Hepatocyte (in vitro differentiated cells): ENCODE data around the gene ZNF79. TPM values are rescaled to one million over a fixed set of nuclear protein-coding genes. Genes with fewer than 3 reads are reported as not detected.

Source experiments
- DNase-seq: peaks from one replicate; pipeline ENCODE4 v3.0.0-alpha.2; 2016; ENCODE audit warnings: low spot score
- H2AFZ ChIP-seq: fragments of 200-600 bp; sonication (generic); 2 replicates; pipeline ENCODE4 v1.6.0; 2016; ENCODE audit warnings: antibody characterized with exemption, mild to moderate bottlenecking
- H3K27ac ChIP-seq: fragments of 200-600 bp; sonication (generic); 2 replicates; pipeline ENCODE4 v1.5.1; 2016; ENCODE audit warnings: mild to moderate bottlenecking
- H3K27me3 ChIP-seq: fragments of 200-600 bp; sonication (generic); 2 replicates; pipeline ENCODE4 v1.6.1; 2016
- H3K36me3 ChIP-seq: fragments of 200-600 bp; sonication (generic); replicated peaks from 2 replicates; pipeline ENCODE4 v1.5.1; 2016; ENCODE audit warnings: low read depth; ENCODE audit not compliant: insufficient read depth
- H3K4me1 ChIP-seq: fragments of 200-600 bp; sonication (generic); 2 replicates; pipeline ENCODE4 v1.5.1; 2016; ENCODE audit warnings: mild to moderate bottlenecking, moderate library complexity; ENCODE audit not compliant: insufficient read depth
- H3K4me2 ChIP-seq: fragments of 200-600 bp; sonication (generic); 2 replicates; pipeline ENCODE4 v1.6.0; 2016
- H3K4me3 ChIP-seq: fragments of 200-600 bp; sonication (generic); 2 replicates; pipeline ENCODE4 v1.5.1; 2016; ENCODE audit warnings: mild to moderate bottlenecking
- H3K79me2 ChIP-seq: fragments of 200-600 bp; sonication (generic); 2 replicates; pipeline ENCODE4 v1.6.0; 2017; ENCODE audit warnings: mild to moderate bottlenecking
- H3K9me2 ChIP-seq: fragments of 200-600 bp; sonication (generic); replicated peaks from 2 replicates; pipeline ENCODE4 v1.6.0; 2017; ENCODE audit warnings: mild to moderate bottlenecking; ENCODE audit not compliant: insufficient read depth
- H3K9me3 ChIP-seq: fragments of 200-600 bp; sonication (generic); 2 replicates; pipeline ENCODE4 v1.5.1; 2016; ENCODE audit warnings: low read depth, mild to moderate bottlenecking
- H4K20me1 ChIP-seq: fragments of 200-600 bp; sonication (generic); 2 replicates; pipeline ENCODE4 v1.6.0; 2016; ENCODE audit warnings: mild to moderate bottlenecking; ENCODE audit not compliant: insufficient read depth, poor library complexity, severe bottlenecking
- EZH2 ChIP-seq: fragments of 200-600 bp; sonication (generic); IDR thresholded peaks from 2 replicates; pipeline ENCODE4 v1.6.1; 2016; ENCODE audit warnings: antibody characterized with exemption, mild to moderate bottlenecking, borderline replicate concordance
- EZH2phosphoT487 ChIP-seq: fragments of 200-600 bp; sonication (generic); IDR thresholded peaks from one replicate; pipeline ENCODE4 v1.6.1; 2018; ENCODE audit warnings: antibody characterized with exemption, mild to moderate bottlenecking, low read depth, moderate library complexity; ENCODE audit not compliant: unreplicated experiment, severe bottlenecking
- WGBS: methylation state at CpG from one replicate; pipeline ENCODE4 v1.1.6; 2016; ENCODE audit warnings: low lambda C conversion rate; ENCODE audit errors: missing lambda C conversion rate; 5-methylcytosine and 5-hydroxymethylcytosine counted together
- polyA plus RNA-seq: library from polyadenylated mRNA; unstranded; fragments of >200 nt; fragmentation: Nextera tagmentation; extraction: Ambion mirVana; gene quantifications from 2 replicates; pipeline ENCODE4 v1.2.1, GENCODE V29; 2016
- total RNA-seq: library from RNA; depleted of rRNA; stranded (reverse); fragments of >200 nt; gene quantifications from 2 replicates; pipeline ENCODE4 v1.2.3, GENCODE V29; 2014
- TF ChIP-seq, protein P1 (sequence below): fragments of 200-600 bp; sonication (generic); IDR thresholded peaks from 2 replicates; pipeline ENCODE4 v1.5.1; 2016; ENCODE audit warnings: antibody characterized with exemption, mild to moderate bottlenecking; ENCODE audit not compliant: poor library complexity

ZNF79 gene
- total and polyA plus RNA-seq, 2 experiments from 2014 or later: 6.0 to 9.0 TPM

- Histone ChIP-seq H4K20me1 (no peaks in the 10 kb centered on the region), H3K9me3 (no peaks in the 10 kb centered on the region), H3K36me3 (no peaks in the 10 kb centered on the region), H2AFZ (no peak overlapping the region), H3K4me3 (no peak overlapping the region), H3K79me2 (no peaks in the 10 kb centered on the region), H3K9me2 (no peaks in the 10 kb centered on the region), H3K27ac (no peak overlapping the region), H3K27me3 (no peaks in the 10 kb centered on the region), H3K4me2 (no peak overlapping the region), H3K4me1 (peaks cover 4% of the 10 kb centered on the region)
- no peak for DNase-seq
- TF ChIP-seq EZH2 (no peak), EZH2phosphoT487 (no peak)
- TF ChIP-seq, protein P1, sequence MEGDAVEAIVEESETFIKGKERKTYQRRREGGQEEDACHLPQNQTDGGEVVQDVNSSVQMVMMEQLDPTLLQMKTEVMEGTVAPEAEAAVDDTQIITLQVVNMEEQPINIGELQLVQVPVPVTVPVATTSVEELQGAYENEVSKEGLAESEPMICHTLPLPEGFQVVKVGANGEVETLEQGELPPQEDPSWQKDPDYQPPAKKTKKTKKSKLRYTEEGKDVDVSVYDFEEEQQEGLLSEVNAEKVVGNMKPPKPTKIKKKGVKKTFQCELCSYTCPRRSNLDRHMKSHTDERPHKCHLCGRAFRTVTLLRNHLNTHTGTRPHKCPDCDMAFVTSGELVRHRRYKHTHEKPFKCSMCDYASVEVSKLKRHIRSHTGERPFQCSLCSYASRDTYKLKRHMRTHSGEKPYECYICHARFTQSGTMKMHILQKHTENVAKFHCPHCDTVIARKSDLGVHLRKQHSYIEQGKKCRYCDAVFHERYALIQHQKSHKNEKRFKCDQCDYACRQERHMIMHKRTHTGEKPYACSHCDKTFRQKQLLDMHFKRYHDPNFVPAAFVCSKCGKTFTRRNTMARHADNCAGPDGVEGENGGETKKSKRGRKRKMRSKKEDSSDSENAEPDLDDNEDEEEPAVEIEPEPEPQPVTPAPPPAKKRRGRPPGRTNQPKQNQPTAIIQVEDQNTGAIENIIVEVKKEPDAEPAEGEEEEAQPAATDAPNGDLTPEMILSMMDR: no peak
- WGBS: 90% methylated on average over 9 of the region's 9 CpGs
These were observed 66.5 kb downstream of the ZNF79 start for GRCh38 chr9:127490535-127491230.

DNA sequence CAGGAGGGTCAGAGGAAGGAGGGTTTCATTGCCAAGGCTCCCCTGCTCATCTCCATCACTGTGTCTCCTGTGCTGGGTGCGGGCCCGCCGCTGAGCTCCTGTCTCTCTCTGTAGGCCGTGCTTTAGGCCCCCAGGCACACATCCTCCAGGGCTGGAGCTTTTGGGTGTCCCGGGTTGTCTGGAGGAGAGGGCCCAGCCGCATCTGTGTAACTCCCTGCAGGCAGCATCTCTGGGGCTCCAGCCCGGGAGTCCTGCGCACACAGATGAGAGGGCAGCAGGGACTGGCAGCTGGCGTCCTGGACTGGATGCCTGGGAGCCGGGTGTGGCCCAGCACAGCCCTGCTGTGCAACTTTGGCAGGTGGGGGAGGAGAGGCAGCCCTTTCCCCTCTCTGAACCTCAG lies 67.3 kb downstream of the ZNF79 start:
- Histone ChIP-seq H3K4me2 (no peak overlapping the region), H3K9me2 (no peaks in the 10 kb centered on the region)

DNA sequence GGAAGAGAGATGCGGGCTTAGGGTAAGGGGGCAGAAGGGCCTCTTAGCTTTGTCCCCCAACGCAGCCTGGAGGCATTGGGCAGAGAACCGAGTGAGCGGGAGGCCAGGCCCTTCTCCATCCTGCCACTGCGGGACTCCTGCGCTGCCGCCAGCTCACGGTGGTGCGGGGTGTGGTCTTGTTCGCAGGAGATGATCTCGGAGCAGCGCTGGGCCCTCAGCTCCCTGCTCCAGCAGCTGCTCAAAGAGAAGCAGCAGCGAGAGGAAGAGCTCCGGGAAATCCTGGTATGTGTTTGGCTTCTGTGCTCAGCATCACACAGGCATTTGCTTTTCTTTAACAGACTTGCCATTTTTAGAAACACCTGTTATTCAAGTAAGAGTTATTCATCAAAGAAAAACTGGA lies 68.4 kb downstream of the ZNF79 start:
- 85% methylated on average over 14 of the region's 14 CpGs for WGBS
- H3K79me2 ChIP-seq: no peaks in the 10 kb centered on the region
- no peak for TF ChIP-seq EZH2phosphoT487
- TF ChIP-seq, protein P1: no peak
- TF ChIP-seq EZH2: no peak
- no peak overlapping the region for H3K27ac ChIP-seq
- H3K4me3 ChIP-seq: no peak overlapping the region
- no peak for DNase-seq
- H3K9me3 ChIP-seq: no peaks in the 10 kb centered on the region
- no peaks in the 10 kb centered on the region for H3K36me3 ChIP-seq
- no peaks in the 10 kb centered on the region for H3K9me2 ChIP-seq
- no peaks in the 10 kb centered on the region for H4K20me1 ChIP-seq
- no peaks in the 10 kb centered on the region for H3K27me3 ChIP-seq
- no peak overlapping the region for H2AFZ ChIP-seq
- H3K4me1 ChIP-seq: peaks cover 4% of the 10 kb centered on the region
- no peak overlapping the region for H3K4me2 ChIP-seq

More for the DNA sequence above, 67.3 kb downstream of the ZNF79 start:
- H3K27me3 ChIP-seq: no peaks in the 10 kb centered on the region
- H3K27ac ChIP-seq: no peak overlapping the region
- WGBS: 97% methylated on average over 10 of the region's 10 CpGs
- no peak overlapping the region for H3K4me3 ChIP-seq
- H3K36me3 ChIP-seq: no peaks in the 10 kb centered on the region
- peaks cover 4% of the 10 kb centered on the region for H3K4me1 ChIP-seq
- TF ChIP-seq, protein P1: no peak
- no peak for TF ChIP-seq EZH2phosphoT487
- no peak for TF ChIP-seq EZH2
- no peaks in the 10 kb centered on the region for H3K9me3 ChIP-seq
- no peaks in the 10 kb centered on the region for H3K79me2 ChIP-seq
- no peak for DNase-seq
- no peak overlapping the region for H2AFZ ChIP-seq
- no peaks in the 10 kb centered on the region for H4K20me1 ChIP-seq
